GM19395 (cell line): Measurements from ENCODE around the gene CAMK2G.
"Not testable (repeated sequence)": the region's sequence is repeated elsewhere in the genome, so short reads cannot be mapped to it uniquely, and the experiment has no call there.

Experiments used
- ATAC-seq: cut with Tn5 transposase; IDR thresholded peaks from one replicate; pipeline ENCODE4 v1.9.1; 2021; ENCODE audit warnings: mild to moderate bottlenecking, moderate library complexity; ENCODE audit not compliant: unreplicated experiment

Gene CAMK2G

GRCh38 chr10:73874267-73875138, at the start of gene CAMK2G:
Gene CAMK2G (minus strand): TSS chr10:73874555. CDS start chr10:73874461, 94 bp downstream.
- ATAC-seq, result peak; percentile 76

GRCh38 chr10:73922864-73923133, 48.4 kb upstream of the CAMK2G start:
- ATAC-seq, result no peak

- ATAC-seq, result no peak
Observed at GRCh38 chr10:73922007-73922863, 47.9 kb upstream of the CAMK2G start.

- ATAC-seq, result no peak
Observed at GRCh38 chr10:73920089-73920488, 45.7 kb upstream of the CAMK2G start.

GRCh38 chr10:73919481-73919880, 45.1 kb upstream of the CAMK2G start:
- not testable (repeated sequence) for ATAC-seq

- no peak for ATAC-seq
Observed at GRCh38 chr10:73917566-73918305, 43.4 kb upstream of the CAMK2G start.

GRCh38 chr10:73916761-73917470, 42.6 kb upstream of the CAMK2G start:
- ATAC-seq, result no peak

- ATAC-seq, result no peak
Observed at GRCh38 chr10:73915206-73915851, 41.0 kb upstream of the CAMK2G start.

- ATAC-seq, result no peak
Observed at GRCh38 chr10:73914036-73914435, 39.7 kb upstream of the CAMK2G start.

- ATAC-seq, result no peak
Observed at GRCh38 chr10:73911553-73912004, 37.2 kb upstream of the CAMK2G start.

GRCh38 chr10:73910764-73911552, 36.6 kb upstream of the CAMK2G start, which contains the start of gene PLAU:
Gene PLAU (plus strand): TSS chr10:73911132. CDS start chr10:73911556, 424 bp downstream.
- no peak for ATAC-seq

GRCh38 chr10:73910401-73910763, 36.0 kb upstream of the CAMK2G start:
- no peak for ATAC-seq

GRCh38 chr10:73909540-73910115, 35.3 kb upstream of the CAMK2G start:
- ATAC-seq, result no peak

GRCh38 chr10:73908853-73909539, 34.6 kb upstream of the CAMK2G start:
- ATAC-seq, result peak; percentile 46

GRCh38 chr10:73907841-73908517, 33.6 kb upstream of the CAMK2G start:
- ATAC-seq, result no peak

GRCh38 chr10:73906524-73907447, 32.4 kb upstream of the CAMK2G start:
- no peak for ATAC-seq
